Tibial artery (tissue), 4 donors: ENCODE measurements around the gene HCST.

Experiments used
- DNase-seq, 2 donors: peaks; one replicate each; pipeline ENCODE4 v3.0.0-alpha.2; 2019
- H3K27ac ChIP-seq, 2 donors: fragments of 200-600 bp; sonication (generic) in 1 of 2; 1 replicate in 1 of 2; 2 replicates in 1 of 2; pipeline ENCODE4 v1.5.1; 2018 to 2019; ENCODE audit warnings: mild to moderate bottlenecking in 1 of 2
- H3K27me3 ChIP-seq, 2 donors: fragments of 200-600 bp; sonication (generic) in 1 of 2; one replicate each; pipeline versions ENCODE4 v1.5.1 to v1.6.0; 2016 to 2019
- H3K36me3 ChIP-seq, 3 donors: fragments of 200-600 bp; sonication (generic) in 2 of 3; one replicate each; pipeline ENCODE4 v1.5.1; 2016 to 2019; ENCODE audit warnings: mild to moderate bottlenecking in 2 of 3
- H3K4me1 ChIP-seq, 4 donors: fragments of 200-600 bp; sonication (generic) in 2 of 4; 1 replicate in 3 of 4; 2 replicates in 1 of 4; pipeline ENCODE4 v1.5.1; 2016 to 2019
- H3K4me3 ChIP-seq, 2 donors: fragments of 200-600 bp; sonication (generic) in 1 of 2; 1 replicate in 1 of 2; 2 replicates in 1 of 2; pipeline ENCODE4 v1.5.1; 2018 to 2019; ENCODE audit warnings: mild to moderate bottlenecking in 2 of 2
- H3K9me3 ChIP-seq, 3 donors: fragments of 200-600 bp; sonication (generic) in 1 of 3; one replicate each; pipeline ENCODE4 v1.5.1; 2016 to 2019
- CTCF ChIP-seq, 2 experiments: fragments of 200-600 bp in 1 of 2; fragments of 450-650 bp in 1 of 2; IDR thresholded peaks; one replicate each; pipeline ENCODE4 v1.5.1; 2017 to 2019; ENCODE audit warnings: antibody characterized with exemption in 2 of 2, mild to moderate bottlenecking in 1 of 2, moderate library complexity in 1 of 2
- intact Hi-C: fragments of 100-400 bp; cut with DNase I; formaldehyde crosslinking; loops from one replicate; pipeline ENCODE4 v1.15.0; 2023; ENCODE audit warnings: low total_unique reads

The HCST gene

GRCh38 chr19:35882114-35882832 lies 20.1 kb upstream of the HCST start:
- no peak for DNase-seq
- peaks cover 0 to 8% (median 0%) of the 10 kb centered on the region in 3 donors for H3K36me3 ChIP-seq
- no peak overlapping the region for H3K4me3 ChIP-seq
- H3K27me3 ChIP-seq, result peaks cover 0 to 13% of the 10 kb centered on the region in 2 donors
- H3K4me1 ChIP-seq, result no peaks in the 10 kb centered on the region
- intact Hi-C loops, result loop anchor here (5.0 to 10.0 kb wide), 2 partner anchors 45 to 243 kb away; no protein-coding TSS in a partner anchor
- peak; percentile 31 to 34 for TF ChIP-seq CTCF (IDR thresholded peaks at IDR 0.05)
- no peak overlapping the region for H3K27ac ChIP-seq
- H3K9me3 ChIP-seq, result no peaks in the 10 kb centered on the region

GRCh38 chr19:35883882-35884281 lies 18.4 kb upstream of the HCST start:
- Histone ChIP-seq H3K36me3 (peaks cover 13 to 25% (median 15%) of the 10 kb centered on the region in 3 donors), H3K9me3 (no peaks in the 10 kb centered on the region), H3K4me3 (no peak overlapping the region), H3K4me1 (no peaks in the 10 kb centered on the region), H3K27ac (no peak overlapping the region), H3K27me3 (peaks cover 0 to 4% of the 10 kb centered on the region in 2 donors)
- intact Hi-C loops, result loop anchor here (5.0 to 10.0 kb wide), 2 partner anchors 43 to 241 kb away; no protein-coding TSS in a partner anchor
- no peak for TF ChIP-seq CTCF (IDR thresholded peaks at IDR 0.05)
- no peak for DNase-seq

GRCh38 chr19:35885225-35885738 lies 17.0 kb upstream of the HCST start:
- Histone ChIP-seq H3K9me3 (no peaks in the 10 kb centered on the region), H3K27ac (no peak overlapping the region), H3K4me3 (no peak overlapping the region), H3K27me3 (no peaks in the 10 kb centered on the region), H3K4me1 (no peaks in the 10 kb centered on the region), H3K36me3 (peaks cover 25 to 39% (median 29%) of the 10 kb centered on the region in 3 donors)
- no peak for TF ChIP-seq CTCF (IDR thresholded peaks at IDR 0.05)
- intact Hi-C loops, result loop anchor here (10.0 kb wide), 1 partner anchor 240 kb away; no protein-coding TSS in a partner anchor
- DNase-seq, result no peak

GRCh38 chr19:35885904-35886303 lies 16.4 kb upstream of the HCST start:
- Histone ChIP-seq H3K4me3 (no peak overlapping the region), H3K36me3 (peaks cover 31 to 45% (median 35%) of the 10 kb centered on the region in 3 donors), H3K27ac (no peak overlapping the region), H3K9me3 (no peaks in the 10 kb centered on the region), H3K4me1 (no peaks in the 10 kb centered on the region), H3K27me3 (no peaks in the 10 kb centered on the region)
- intact Hi-C loops, result loop anchor here (10.0 kb wide), 1 partner anchor 239 kb away; no protein-coding TSS in a partner anchor
- TF ChIP-seq CTCF (IDR thresholded peaks at IDR 0.05), result no peak
- DNase-seq, result no peak

GRCh38 chr19:35887197-35887596 lies 15.1 kb upstream of the HCST start:
- intact Hi-C loops, result loop anchor here (10.0 kb wide), 1 partner anchor 238 kb away; no protein-coding TSS in a partner anchor
- Histone ChIP-seq H3K27me3 (no peaks in the 10 kb centered on the region), H3K27ac (no peak overlapping the region), H3K9me3 (no peaks in the 10 kb centered on the region), H3K36me3 (peaks cover 34 to 54% (median 35%) of the 10 kb centered on the region in 3 donors), H3K4me1 (no peaks in the 10 kb centered on the region), H3K4me3 (no peak overlapping the region)
- no peak for DNase-seq
- TF ChIP-seq CTCF (IDR thresholded peaks at IDR 0.05), result no peak
